Gastrocnemius medialis (tissue), 4 donors: ENCODE data around the gene DOK5. TPM values are rescaled to one million over a fixed set of nuclear protein-coding genes. Genes with fewer than 3 reads are reported as not detected.
A peak's percentile ranks its signal among the peaks of the same experiment; 100 is the strongest.

Source experiments
- ATAC-seq, 2 donors: fragments of 150-250 bp; one replicate each; pipeline ENCODE4 v1.9.1; 2016
- DNase-seq, 2 donors: peaks; one replicate each; pipeline ENCODE4 v3.0.0-alpha.2; 2019
- H3K27ac ChIP-seq, 4 donors: fragments of 200-600 bp; sonication (generic); 1 replicate in 1 of 4; 2 replicates in 3 of 4; pipeline ENCODE4 v1.5.1; 2016 to 2018; ENCODE audit warnings: mild to moderate bottlenecking in 2 of 4, moderate library complexity in 1 of 4
- H3K27me3 ChIP-seq, 3 donors: fragments of 200-600 bp; sonication (generic) in 2 of 3; 1 replicate in 1 of 3; 2 replicates in 2 of 3; pipeline versions ENCODE4 v1.5.1 to v1.6.0; 2016 to 2019; ENCODE audit warnings: mild to moderate bottlenecking in 1 of 3, moderate library complexity in 1 of 3
- H3K36me3 ChIP-seq, 2 donors: fragments of 200-600 bp; sonication (generic) in 1 of 2; one replicate each; pipeline ENCODE4 v1.5.1; 2017 to 2018
- H3K4me1 ChIP-seq, 2 donors: fragments of 200-600 bp; sonication (generic) in 1 of 2; one replicate each; pipeline ENCODE4 v1.5.1; 2016 to 2017; ENCODE audit warnings: mild to moderate bottlenecking in 2 of 2
- H3K4me3 ChIP-seq, 4 donors: fragments of 200-600 bp; sonication (generic) in 3 of 4; 1 replicate in 1 of 4; 2 replicates in 3 of 4; pipeline ENCODE4 v1.5.1; 2016 to 2019; ENCODE audit warnings: mild to moderate bottlenecking in 2 of 4
- H3K9me3 ChIP-seq, 3 donors: fragments of 200-600 bp; sonication (generic) in 2 of 3; 1 replicate in 1 of 3; 2 replicates in 2 of 3; pipeline ENCODE4 v1.5.1; 2016 to 2019
- POLR2A ChIP-seq, 2 donors: fragments of 450-650 bp; IDR thresholded peaks; one replicate each; pipeline ENCODE4 v1.6.1; 2017; ENCODE audit warnings: antibody characterized with exemption in 2 of 2, mild to moderate bottlenecking in 2 of 2, moderate library complexity in 2 of 2
- in situ Hi-C, 4 donors: fragments of 200-750 bp; cut with MboI; loops; one replicate each; pipeline versions ENCODE4 v1.15.0 to v1.8.0; 2017; ENCODE audit warnings: low sequenced_read_pairs in 4 of 4
- intact Hi-C: fragments of 100-400 bp; cut with DNase I; formaldehyde crosslinking; loops from one replicate; pipeline ENCODE4 v1.15.1; 2023; ENCODE audit warnings: low total_unique reads
- total RNA-seq, 4 donors: library from RNA; depleted of rRNA; stranded (reverse); fragments of >200 nt; gene quantifications; one replicate each; pipeline versions ENCODE4 v1.1.0 to v1.2.3, GENCODE V29; 2016
- TF ChIP-seq, protein P1 (sequence below), 5 experiments: fragments of 450-650 bp in 3 of 5; fragments of 200-600 bp in 2 of 5; sonication (generic) in 2 of 5; IDR thresholded peaks in 4 of 5; conservative IDR thresholded peaks in 1 of 5; 1 replicate in 4 of 5; 2 replicates in 1 of 5; pipeline ENCODE4 v1.5.1; 2016 to 2019; ENCODE audit warnings: antibody characterized with exemption in 5 of 5, mild to moderate bottlenecking in 3 of 5, moderate library complexity in 3 of 5

Gene DOK5
- total RNA-seq, 4 donors from 2014 or later = 1.2 to 12.7 (median 7.4) TPM

DNA sequence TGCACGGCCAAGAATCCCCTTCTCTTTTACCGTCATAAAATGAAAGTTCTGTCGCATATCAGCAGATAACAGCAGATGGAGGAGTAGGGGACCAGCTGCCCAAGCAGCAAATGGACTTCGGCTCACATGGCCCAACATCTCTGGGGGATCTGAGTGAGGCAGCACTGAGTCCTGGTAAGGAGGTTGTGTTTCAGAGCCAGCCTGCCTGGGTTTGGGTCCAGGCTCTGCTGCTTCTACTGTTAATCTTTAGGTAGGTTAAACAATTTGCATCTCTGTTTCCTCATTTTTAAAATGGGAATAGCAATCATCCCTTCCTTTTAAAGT is 193.6 kb downstream of the DOK5 start:
- Histone ChIP-seq H3K27ac (no peak overlapping the region), H3K4me3 (no peak overlapping the region), H3K9me3 (no peaks in the 10 kb centered on the region), H3K4me1 (no peaks in the 10 kb centered on the region), H3K36me3 (no peaks in the 10 kb centered on the region), H3K27me3 (peaks cover 0 to 7% (median 5%) of the 10 kb centered on the region in 3 donors)
- in situ Hi-C loops = loop anchor here in 1 of 4 donors (25.0 kb wide), 1 partner anchor 557 kb away; no protein-coding TSS in a partner anchor
- TF ChIP-seq POLR2A (IDR thresholded peaks at IDR 0.05) = no peak
- TF ChIP-seq, protein P1, sequence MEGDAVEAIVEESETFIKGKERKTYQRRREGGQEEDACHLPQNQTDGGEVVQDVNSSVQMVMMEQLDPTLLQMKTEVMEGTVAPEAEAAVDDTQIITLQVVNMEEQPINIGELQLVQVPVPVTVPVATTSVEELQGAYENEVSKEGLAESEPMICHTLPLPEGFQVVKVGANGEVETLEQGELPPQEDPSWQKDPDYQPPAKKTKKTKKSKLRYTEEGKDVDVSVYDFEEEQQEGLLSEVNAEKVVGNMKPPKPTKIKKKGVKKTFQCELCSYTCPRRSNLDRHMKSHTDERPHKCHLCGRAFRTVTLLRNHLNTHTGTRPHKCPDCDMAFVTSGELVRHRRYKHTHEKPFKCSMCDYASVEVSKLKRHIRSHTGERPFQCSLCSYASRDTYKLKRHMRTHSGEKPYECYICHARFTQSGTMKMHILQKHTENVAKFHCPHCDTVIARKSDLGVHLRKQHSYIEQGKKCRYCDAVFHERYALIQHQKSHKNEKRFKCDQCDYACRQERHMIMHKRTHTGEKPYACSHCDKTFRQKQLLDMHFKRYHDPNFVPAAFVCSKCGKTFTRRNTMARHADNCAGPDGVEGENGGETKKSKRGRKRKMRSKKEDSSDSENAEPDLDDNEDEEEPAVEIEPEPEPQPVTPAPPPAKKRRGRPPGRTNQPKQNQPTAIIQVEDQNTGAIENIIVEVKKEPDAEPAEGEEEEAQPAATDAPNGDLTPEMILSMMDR (IDR thresholded peaks at IDR 0.05 in 4 of 5, conservative IDR thresholded peaks at IDR 0.05 in 1 of 5) = no peak
- intact Hi-C loops = no loop called here
- DNase-seq (no peak), ATAC-seq (no peak)

DNA sequence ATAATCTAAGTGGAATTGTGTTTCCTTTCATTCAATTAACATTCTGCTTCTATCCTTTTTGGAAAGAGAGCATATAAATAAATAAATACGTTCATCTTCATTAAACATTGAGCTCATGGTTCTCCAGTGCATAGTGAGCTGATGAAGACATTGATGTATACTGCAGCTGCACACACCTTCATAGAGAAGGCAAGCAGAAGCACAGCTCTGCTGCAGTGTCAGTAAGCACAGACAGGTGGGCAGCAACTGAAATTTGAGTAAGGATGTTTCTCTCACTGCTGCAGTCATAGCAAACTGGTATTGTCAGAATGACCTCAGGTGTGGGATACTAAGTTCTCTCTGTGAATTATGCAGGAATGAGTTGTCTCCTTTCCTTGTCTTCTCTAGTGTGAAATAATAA is 202.9 kb downstream of the DOK5 start:
- no peaks in the 10 kb centered on the region for H3K4me1 ChIP-seq
- no peak overlapping the region for H3K4me3 ChIP-seq
- no peaks in the 10 kb centered on the region for H3K9me3 ChIP-seq
- H3K36me3 ChIP-seq = no peaks in the 10 kb centered on the region
- ATAC-seq (no peak), DNase-seq (no peak)
- peaks cover 0 to 15% (median 3%) of the 10 kb centered on the region in 3 donors for H3K27me3 ChIP-seq
- in situ Hi-C loops (no loop called here), intact Hi-C loops (no loop called here)
- TF ChIP-seq, protein P1 (IDR thresholded peaks at IDR 0.05 in 4 of 5, conservative IDR thresholded peaks at IDR 0.05 in 1 of 5) = no peak
- TF ChIP-seq POLR2A (IDR thresholded peaks at IDR 0.05) = no peak
- H3K27ac ChIP-seq = no peak overlapping the region

DNA sequence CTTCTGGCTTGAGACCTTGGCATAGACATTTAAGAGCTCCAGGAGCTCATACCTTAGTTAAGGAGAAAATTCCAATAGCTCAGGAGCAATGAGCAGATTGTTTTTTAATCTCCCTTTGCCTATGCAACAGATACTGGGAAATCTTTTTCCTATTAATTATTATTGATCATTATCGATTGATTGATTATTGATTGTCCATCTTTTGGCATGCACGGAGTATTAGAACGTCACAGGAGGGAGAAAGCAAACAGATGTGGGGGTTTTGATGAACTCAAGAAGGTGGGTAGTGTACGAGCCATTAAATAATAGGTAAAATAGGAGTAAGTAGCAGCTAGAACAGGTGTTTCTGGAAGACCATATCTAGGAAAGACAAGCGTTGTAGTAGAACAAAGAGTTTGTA is 205.0 kb downstream of the DOK5 start:
- Histone ChIP-seq H3K36me3 (no peaks in the 10 kb centered on the region), H3K4me3 (no peak overlapping the region), H3K4me1 (no peaks in the 10 kb centered on the region), H3K27me3 (peaks cover 0 to 7% (median 2%) of the 10 kb centered on the region in 3 donors), H3K27ac (no peak overlapping the region), H3K9me3 (no peaks in the 10 kb centered on the region)
- intact Hi-C loops = no loop called here
- TF ChIP-seq, protein P1 (IDR thresholded peaks at IDR 0.05 in 4 of 5, conservative IDR thresholded peaks at IDR 0.05 in 1 of 5) = no peak
- no peak for TF ChIP-seq POLR2A (IDR thresholded peaks at IDR 0.05)
- ATAC-seq = no peak
- in situ Hi-C loops = no loop called here
- DNase-seq = no peak

DNA sequence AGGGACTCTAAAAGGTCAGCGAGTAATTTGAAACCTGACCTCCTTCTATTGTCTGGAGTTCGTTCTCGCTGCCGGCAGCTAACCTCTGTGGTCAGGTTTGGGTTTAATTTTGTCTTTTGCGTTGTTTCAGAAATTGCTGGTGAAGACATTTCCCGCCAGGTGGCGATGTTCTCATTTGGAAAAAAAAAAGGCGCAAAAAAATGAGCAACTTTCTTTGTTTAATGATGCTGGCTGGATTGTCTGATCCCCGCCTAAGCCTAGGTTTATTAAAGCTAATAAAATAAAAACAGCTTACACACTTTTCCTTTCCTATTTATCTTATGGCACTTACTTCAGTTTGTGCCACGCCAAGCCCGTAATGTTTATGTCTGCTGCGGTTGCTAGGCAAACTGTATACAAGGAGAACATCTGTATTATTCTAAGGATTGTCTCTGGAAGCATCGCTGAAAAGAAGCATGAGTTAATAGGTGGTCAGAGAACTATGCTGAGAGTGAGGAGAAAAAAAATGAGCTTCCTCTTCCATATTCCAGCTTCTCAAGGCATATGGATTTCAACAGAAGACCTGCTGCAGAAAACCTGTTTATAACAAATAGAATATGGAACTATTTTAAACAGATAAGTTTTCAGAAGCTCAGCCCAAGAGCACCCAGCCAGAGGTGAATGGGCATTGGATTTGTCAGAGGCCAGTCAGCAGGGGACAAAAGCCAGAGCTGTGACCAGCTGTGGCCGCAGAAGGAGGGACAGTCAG is 205.7 kb downstream of the DOK5 start:
- H3K27ac ChIP-seq = no peak overlapping the region
- intact Hi-C loops (no loop called here), in situ Hi-C loops (no loop called here)
- ATAC-seq = no peak
- TF ChIP-seq, protein P1 (IDR thresholded peaks at IDR 0.05 in 4 of 5, conservative IDR thresholded peaks at IDR 0.05 in 1 of 5) = peak in 3 of 5 experiments; percentile 12 to 56 (median 46)
- no peak for TF ChIP-seq POLR2A (IDR thresholded peaks at IDR 0.05)
- DNase-seq = no peak
- no peaks in the 10 kb centered on the region for H3K36me3 ChIP-seq
- H3K4me1 ChIP-seq = no peaks in the 10 kb centered on the region
- H3K4me3 ChIP-seq = no peak overlapping the region
- H3K27me3 ChIP-seq = peaks cover 0 to 7% (median 2%) of the 10 kb centered on the region in 3 donors
- H3K9me3 ChIP-seq = no peaks in the 10 kb centered on the region
